HEK293 (cell line): Measurements from ENCODE around the gene IMPDH1.

Experiments used
- CTCF ChIA-PET: fragments of 350-600 bp; formaldehyde crosslinking; extraction: SDS; loops from one replicate; lab custom pipeline; 2021; ENCODE audit warnings: antibody characterized with exemption; lab: Yijun Ruan, JAX
- POLR2A ChIA-PET: fragments of 300-600 bp; formaldehyde crosslinking; extraction: SDS; loops from one replicate; lab custom pipeline; 2020; ENCODE audit warnings: antibody characterized with exemption, inconsistent platforms; lab: Yijun Ruan, JAX
- H3K27ac ChIP-seq: fragments of 200-500 bp; sonication (Bioruptor generic); 2 replicates; pipeline ENCODE4 v1.5.1; 2014; ENCODE audit warnings: low read depth, low read length, control low read depth, inconsistent platforms; ENCODE audit errors: extremely low read depth
- H3K36me3 ChIP-seq, 2 experiments: fragments of 200-500 bp in 1 of 2; sonication (Bioruptor generic) in 1 of 2; 1 replicate in 1 of 2; 2 replicates in 1 of 2; pipeline ENCODE4 v1.5.1; 2014 to 2017; ENCODE audit warnings: inconsistent platforms in 2 of 2, low read length in 2 of 2; ENCODE audit not compliant: control insufficient read depth in 2 of 2, insufficient read depth in 1 of 2
- H3K4me1 ChIP-seq: fragments of 200-500 bp; sonication (Bioruptor generic); 2 replicates; pipeline ENCODE4 v1.5.1; 2014; ENCODE audit warnings: mild to moderate bottlenecking, low read length, inconsistent platforms; ENCODE audit not compliant: control insufficient read depth, insufficient read depth
- H3K4me3 ChIP-seq: 2 replicates; pipeline ENCODE4 v1.5.1; 2011; ENCODE audit warnings: low read depth, mild to moderate bottlenecking, control low read depth, low read length, moderate library complexity
- H3K9me3 ChIP-seq: fragments of 200-500 bp; sonication (Bioruptor generic); 2 replicates; pipeline ENCODE4 v1.5.1; 2014; ENCODE audit warnings: low read depth, low read length, inconsistent platforms; ENCODE audit not compliant: control insufficient read depth, insufficient read depth
- BCL6B ChIP-seq: fragments of 450-650 bp; formaldehyde crosslinking; IDR thresholded peaks from 2 replicates; pipeline ENCODE4 v1.5.1; 2017; ENCODE audit warnings: missing biosample characterization, missing genetic modification characterization
- GLIS2 ChIP-seq: fragments of 450-650 bp; formaldehyde crosslinking; IDR thresholded peaks from 2 replicates; pipeline ENCODE4 v1.5.1; 2016; ENCODE audit warnings: missing biosample characterization, missing genetic modification characterization
- PRDM1 ChIP-seq: fragments of 450-650 bp; formaldehyde crosslinking; IDR thresholded peaks from 2 replicates; pipeline ENCODE4; 2016; ENCODE audit warnings: missing biosample characterization, missing genetic modification characterization
- RBAK ChIP-seq: fragments of 450-650 bp; formaldehyde crosslinking; IDR thresholded peaks from 2 replicates; pipeline ENCODE4 v1.5.1; 2016; ENCODE audit warnings: missing biosample characterization, missing genetic modification characterization
- SP3 ChIP-seq: fragments of 450-650 bp; formaldehyde crosslinking; IDR thresholded peaks from 2 replicates; pipeline ENCODE4 v1.5.1; 2016; ENCODE audit warnings: missing biosample characterization, missing genetic modification characterization
- YY1 ChIP-seq: fragments of 450-650 bp; formaldehyde crosslinking; IDR thresholded peaks from 2 replicates; pipeline ENCODE4 v1.5.1; 2018; ENCODE audit warnings: missing biosample characterization, missing genetic modification characterization
- YY2 ChIP-seq: fragments of 450-650 bp; formaldehyde crosslinking; IDR thresholded peaks from 2 replicates; pipeline ENCODE4 v1.5.1; 2016; ENCODE audit warnings: missing biosample characterization, missing genetic modification characterization
- ZBTB48 ChIP-seq: fragments of 450-650 bp; formaldehyde crosslinking; IDR thresholded peaks from 2 replicates; pipeline ENCODE4 v1.5.1; 2016; ENCODE audit warnings: missing biosample characterization, missing genetic modification characterization
- ZFHX2 ChIP-seq: fragments of 450-650 bp; formaldehyde crosslinking; conservative IDR thresholded peaks from 2 replicates; pipeline ENCODE4 v1.5.1; 2016; ENCODE audit warnings: missing biosample characterization, missing genetic modification characterization
- ZNF112 ChIP-seq: fragments of 450-650 bp; formaldehyde crosslinking; IDR thresholded peaks from 2 replicates; pipeline ENCODE4 v1.5.0; 2017; ENCODE audit warnings: missing biosample characterization, missing genetic modification characterization
- ZNF169 ChIP-seq: fragments of 450-650 bp; formaldehyde crosslinking; IDR thresholded peaks from 2 replicates; pipeline ENCODE4 v1.5.1; 2016; ENCODE audit warnings: missing biosample characterization, missing genetic modification characterization
- ZNF175 ChIP-seq: fragments of 450-650 bp; formaldehyde crosslinking; IDR thresholded peaks from 2 replicates; pipeline ENCODE4 v1.5.1; 2016; ENCODE audit warnings: missing biosample characterization, missing genetic modification characterization
- ZNF248 ChIP-seq: fragments of 450-650 bp; formaldehyde crosslinking; IDR thresholded peaks from 2 replicates; pipeline ENCODE4 v1.5.1; 2017; ENCODE audit warnings: missing biosample characterization, missing genetic modification characterization
- ZNF398 ChIP-seq: fragments of 450-650 bp; formaldehyde crosslinking; IDR thresholded peaks from 2 replicates; pipeline ENCODE4 v1.5.1; 2017; ENCODE audit warnings: missing biosample characterization, missing genetic modification characterization
- ZNF514 ChIP-seq: fragments of 450-650 bp; formaldehyde crosslinking; IDR thresholded peaks from 2 replicates; pipeline ENCODE4 v1.5.1; 2016; ENCODE audit warnings: missing biosample characterization, missing genetic modification characterization
- ZNF529 ChIP-seq: fragments of 450-650 bp; formaldehyde crosslinking; IDR thresholded peaks from 2 replicates; pipeline ENCODE4 v1.5.1; 2017; ENCODE audit warnings: missing genetic modification characterization, missing biosample characterization; ENCODE audit not compliant: insufficient replicate concordance
- ZNF561 ChIP-seq: fragments of 450-650 bp; IDR thresholded peaks from 2 replicates; pipeline ENCODE4 v1.5.1; 2018; ENCODE audit warnings: missing biosample characterization, missing genetic modification characterization, borderline replicate concordance
- ZNF596 ChIP-seq: fragments of 450-650 bp; IDR thresholded peaks from 2 replicates; pipeline ENCODE4 v1.5.0; 2018; ENCODE audit warnings: missing biosample characterization, mild to moderate bottlenecking, missing genetic modification characterization, moderate library complexity
- ZNF623 ChIP-seq: fragments of 450-650 bp; formaldehyde crosslinking; IDR thresholded peaks from 2 replicates; pipeline ENCODE4 v1.5.1; 2016; ENCODE audit warnings: missing biosample characterization, missing genetic modification characterization
- ZNF707 ChIP-seq: fragments of 450-650 bp; formaldehyde crosslinking; IDR thresholded peaks from 2 replicates; pipeline ENCODE4 v1.5.1; 2016; ENCODE audit warnings: missing biosample characterization, missing genetic modification characterization
- ZNF768 ChIP-seq: fragments of 450-650 bp; formaldehyde crosslinking; IDR thresholded peaks from 2 replicates; pipeline ENCODE4 v1.5.1; 2018; ENCODE audit warnings: missing biosample characterization, mild to moderate bottlenecking, missing genetic modification characterization
- ZNF777 ChIP-seq: fragments of 450-650 bp; formaldehyde crosslinking; IDR thresholded peaks from 2 replicates; pipeline ENCODE4 v1.5.1; 2017; ENCODE audit warnings: missing biosample characterization, missing genetic modification characterization, borderline replicate concordance
- ZXDB ChIP-seq: fragments of 450-650 bp; formaldehyde crosslinking; IDR thresholded peaks from 2 replicates; pipeline ENCODE4 v1.5.1; 2016; ENCODE audit warnings: missing biosample characterization, missing genetic modification characterization

The IMPDH1 gene

GRCh38 chr7:128435327-128435686, 25.5 kb upstream of the IMPDH1 start:
- no peaks in the 10 kb centered on the region for H3K36me3 ChIP-seq
- ChIA-PET CTCF (interaction anchor here (0.8 to 5.1 kb wide), 5 partner anchors 8 to 37 kb away, joined by 3 to 35 read pairs (median 5); no protein-coding TSS in a partner anchor), POLR2A (no interaction called here)
- no peak overlapping the region for H3K27ac ChIP-seq
- H3K4me3 ChIP-seq = no peak overlapping the region
- TF ChIP-seq ZFHX2 (tag by site-specific recombination) = no peak
- TF ChIP-seq SP3 (tag by site-specific recombination) = no peak
- no peak for TF ChIP-seq ZNF175 (tag by site-specific recombination)
- no peak for TF ChIP-seq ZNF169
- no peak for TF ChIP-seq PRDM1 (tag by site-specific recombination)
- TF ChIP-seq BCL6B (tag by site-specific recombination) = no peak
- no peak for TF ChIP-seq ZNF707 (tag by site-specific recombination)
- no peak for TF ChIP-seq ZNF112
- TF ChIP-seq ZBTB48 (tag by site-specific recombination) = no peak
- no peak for TF ChIP-seq YY1 (tag by site-specific recombination)
- TF ChIP-seq ZNF777 (tag by site-specific recombination) = no peak
- no peaks in the 10 kb centered on the region for H3K4me1 ChIP-seq
- H3K9me3 ChIP-seq = no peaks in the 10 kb centered on the region

- H3K27ac ChIP-seq = no peak overlapping the region
- no peak overlapping the region for H3K4me3 ChIP-seq
- ChIA-PET CTCF (interaction anchor here (0.7 to 5.1 kb wide), 8 partner anchors 7 to 47 kb away, joined by 3 to 35 read pairs (median 4); no protein-coding TSS in a partner anchor), POLR2A (interaction anchor here (1.1 kb wide), 1 partner anchor 21 kb away, joined by 3 read pairs; the partner anchor contains the start of gene HILPDA)
- no peaks in the 10 kb centered on the region for H3K9me3 ChIP-seq
- no peaks in the 10 kb centered on the region for H3K4me1 ChIP-seq
- no peaks in the 10 kb centered on the region for H3K36me3 ChIP-seq
- TF ChIP-seq GLIS2 = no peak
- no peak for TF ChIP-seq ZNF514 (tag by site-specific recombination)
- no peak for TF ChIP-seq ZNF529 (tag by site-specific recombination)
- TF ChIP-seq ZNF398 (tag by site-specific recombination) = no peak
- TF ChIP-seq ZNF561 (tag by site-specific recombination) = no peak
- TF ChIP-seq ZNF623 (tag by site-specific recombination) = no peak
- TF ChIP-seq ZNF768 (tag by site-specific recombination) = no peak
- no peak for TF ChIP-seq ZNF596
- TF ChIP-seq ZXDB (tag by site-specific recombination) = no peak
- TF ChIP-seq YY2 (tag by site-specific recombination) = no peak
- TF ChIP-seq RBAK = no peak
- TF ChIP-seq BCL6B (tag by site-specific recombination) = no peak
- TF ChIP-seq ZNF248 (tag by site-specific recombination) = no peak
- TF ChIP-seq, all 188 proteins: peak for 0
These were observed 24.9 kb upstream of the IMPDH1 start for GRCh38 chr7:128434413-128435326.
